Osteocyte (in vitro differentiated cells): ENCODE data around the gene DDX5. TPM values are rescaled to one million over a fixed set of nuclear protein-coding genes. Genes with fewer than 3 reads are reported as not detected.
"Not testable (repeated sequence)": the region's sequence is repeated elsewhere in the genome, so short reads cannot be mapped to it uniquely, and the experiment has no call there.

Experiments used
- DNase-seq: peaks from one replicate; pipeline ENCODE4 v3.0.0; 2021; ENCODE audit warnings: mixed read lengths; ENCODE audit not compliant: unreplicated experiment; ENCODE audit errors: extremely low spot score
- H3K27ac Mint-ChIP-seq: one replicate; pipeline ENCODE4 v1.8.0; 2021; ENCODE audit warnings: mild to moderate bottlenecking, mixed read lengths; ENCODE audit not compliant: unreplicated experiment
- H3K27me3 Mint-ChIP-seq: one replicate; pipeline ENCODE4 v1.8.0; 2021; ENCODE audit warnings: mixed read lengths; ENCODE audit not compliant: unreplicated experiment
- H3K36me3 Mint-ChIP-seq: one replicate; pipeline ENCODE4 v1.8.0; 2021; ENCODE audit warnings: mixed read lengths; ENCODE audit not compliant: unreplicated experiment
- H3K4me1 Mint-ChIP-seq: one replicate; pipeline ENCODE4 v1.8.0; 2021; ENCODE audit warnings: mixed read lengths; ENCODE audit not compliant: unreplicated experiment
- H3K4me3 Mint-ChIP-seq: one replicate; pipeline ENCODE4 v1.8.0; 2021; ENCODE audit warnings: mild to moderate bottlenecking, moderate library complexity, mixed read lengths; ENCODE audit not compliant: unreplicated experiment
- H3K9me3 Mint-ChIP-seq: one replicate; pipeline ENCODE4 v1.8.0; 2021; ENCODE audit warnings: mixed read lengths; ENCODE audit not compliant: unreplicated experiment
- total RNA-seq: library from RNA; stranded (reverse); gene quantifications from 2 replicates; pipeline ENCODE4 v1.2.1, GENCODE V29; 2021
- TF ChIP-seq, protein P1 (sequence below): fragments of 200-600 bp; sonication (generic); IDR thresholded peaks from 2 replicates; pipeline ENCODE4 v1.5.0; 2021; ENCODE audit warnings: antibody characterized with exemption, mild to moderate bottlenecking, moderate library complexity

Gene DDX5
- total RNA-seq, 1 donor from 2014 or later, result 816 TPM

GRCh38 chr17:64466019-64466735 lies 39.9 kb downstream of the DDX5 start:
- Mint-ChIP-seq H3K4me3 (no peak overlapping the region), H3K27ac (no peak overlapping the region), H3K27me3 (peaks cover 10% of the 10 kb centered on the region), H3K9me3 (no peaks in the 10 kb centered on the region), H3K36me3 (no peaks in the 10 kb centered on the region), H3K4me1 (no peaks in the 10 kb centered on the region)
- DNase-seq, result no peak
- TF ChIP-seq, protein P1, sequence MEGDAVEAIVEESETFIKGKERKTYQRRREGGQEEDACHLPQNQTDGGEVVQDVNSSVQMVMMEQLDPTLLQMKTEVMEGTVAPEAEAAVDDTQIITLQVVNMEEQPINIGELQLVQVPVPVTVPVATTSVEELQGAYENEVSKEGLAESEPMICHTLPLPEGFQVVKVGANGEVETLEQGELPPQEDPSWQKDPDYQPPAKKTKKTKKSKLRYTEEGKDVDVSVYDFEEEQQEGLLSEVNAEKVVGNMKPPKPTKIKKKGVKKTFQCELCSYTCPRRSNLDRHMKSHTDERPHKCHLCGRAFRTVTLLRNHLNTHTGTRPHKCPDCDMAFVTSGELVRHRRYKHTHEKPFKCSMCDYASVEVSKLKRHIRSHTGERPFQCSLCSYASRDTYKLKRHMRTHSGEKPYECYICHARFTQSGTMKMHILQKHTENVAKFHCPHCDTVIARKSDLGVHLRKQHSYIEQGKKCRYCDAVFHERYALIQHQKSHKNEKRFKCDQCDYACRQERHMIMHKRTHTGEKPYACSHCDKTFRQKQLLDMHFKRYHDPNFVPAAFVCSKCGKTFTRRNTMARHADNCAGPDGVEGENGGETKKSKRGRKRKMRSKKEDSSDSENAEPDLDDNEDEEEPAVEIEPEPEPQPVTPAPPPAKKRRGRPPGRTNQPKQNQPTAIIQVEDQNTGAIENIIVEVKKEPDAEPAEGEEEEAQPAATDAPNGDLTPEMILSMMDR, result no peak

DNA sequence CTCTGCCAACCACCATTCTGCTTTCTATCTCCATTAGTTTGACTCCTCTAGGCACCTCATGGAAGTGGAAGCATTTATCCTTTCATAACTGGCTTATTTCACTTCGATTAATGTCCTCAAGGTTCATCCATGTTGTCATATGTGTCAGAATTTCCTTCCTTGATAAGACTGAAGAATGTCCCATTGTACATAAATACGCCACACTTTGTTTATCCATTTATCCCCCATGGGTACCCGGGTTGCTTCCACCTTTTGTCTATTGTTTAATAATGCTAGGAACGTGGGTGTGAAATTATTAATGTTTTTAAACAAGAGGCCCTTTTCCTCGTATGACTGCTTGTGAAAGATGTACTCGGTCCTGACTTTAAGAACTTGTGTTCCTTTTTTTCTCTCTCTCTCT lies 44.3 kb downstream of the DDX5 start:
- no peak overlapping the region for H3K4me3 Mint-ChIP-seq
- no peak for DNase-seq
- TF ChIP-seq, protein P1, result no peak

DNA sequence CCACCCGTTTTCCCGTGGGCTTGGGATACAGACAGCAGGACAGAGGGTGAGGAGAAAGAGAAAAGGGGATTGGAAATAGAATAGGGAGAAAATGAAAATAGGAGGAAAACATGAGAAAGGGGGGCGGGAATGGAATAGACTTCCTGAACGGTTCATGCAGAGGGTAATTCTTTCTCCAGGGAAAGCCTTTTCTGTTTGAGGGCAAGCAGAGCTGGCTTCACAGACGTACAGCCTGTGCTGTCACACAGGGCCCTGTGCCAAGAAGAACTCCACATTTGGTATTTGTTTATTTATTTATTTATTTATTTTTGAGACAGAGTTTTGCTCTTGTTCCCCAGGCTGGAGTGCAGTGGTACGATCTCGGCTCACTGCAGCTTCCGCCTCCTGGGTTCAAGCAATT lies 45.1 kb downstream of the DDX5 start:
- Mint-ChIP-seq H3K27ac (no peak overlapping the region), H3K4me1 (peaks cover 18% of the 10 kb centered on the region), H3K27me3 (peaks cover 7% of the 10 kb centered on the region), H3K9me3 (no peaks in the 10 kb centered on the region), H3K4me3 (no peak overlapping the region), H3K36me3 (no peaks in the 10 kb centered on the region)
- TF ChIP-seq, protein P1, result no peak
- no peak for DNase-seq

More for the DNA sequence above, 44.3 kb downstream of the DDX5 start:
- Mint-ChIP-seq H3K9me3 (no peaks in the 10 kb centered on the region), H3K36me3 (no peaks in the 10 kb centered on the region), H3K4me1 (peaks cover 17% of the 10 kb centered on the region), H3K27ac (no peak overlapping the region), H3K27me3 (peaks cover 7% of the 10 kb centered on the region)

DNA sequence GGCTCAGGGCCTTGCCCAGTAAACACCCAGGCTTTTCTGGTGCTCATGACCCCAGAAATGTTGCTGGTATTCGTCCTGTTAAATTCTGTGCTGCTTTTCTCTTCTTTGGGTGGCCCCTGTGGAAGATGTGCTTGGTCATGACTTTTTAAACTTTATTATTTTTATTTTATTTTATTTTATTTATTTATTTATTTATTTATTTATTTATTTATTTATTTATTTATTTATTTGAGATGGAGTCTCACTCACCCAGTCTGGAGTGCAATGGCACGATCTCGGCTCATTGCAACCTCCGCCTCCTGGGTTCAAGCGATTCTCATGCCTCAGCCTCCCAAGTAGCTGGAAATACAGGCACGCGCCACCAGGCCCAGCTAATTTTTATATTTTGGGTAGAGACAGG lies 46.3 kb downstream of the DDX5 start:
- H3K4me3 Mint-ChIP-seq, H3K27ac Mint-ChIP-seq, DNase-seq, H3K9me3 Mint-ChIP-seq, H3K36me3 Mint-ChIP-seq, H3K27me3 Mint-ChIP-seq: not testable (repeated sequence)
- H3K4me1 Mint-ChIP-seq, result peaks cover 18% of the 10 kb centered on the region

DNA sequence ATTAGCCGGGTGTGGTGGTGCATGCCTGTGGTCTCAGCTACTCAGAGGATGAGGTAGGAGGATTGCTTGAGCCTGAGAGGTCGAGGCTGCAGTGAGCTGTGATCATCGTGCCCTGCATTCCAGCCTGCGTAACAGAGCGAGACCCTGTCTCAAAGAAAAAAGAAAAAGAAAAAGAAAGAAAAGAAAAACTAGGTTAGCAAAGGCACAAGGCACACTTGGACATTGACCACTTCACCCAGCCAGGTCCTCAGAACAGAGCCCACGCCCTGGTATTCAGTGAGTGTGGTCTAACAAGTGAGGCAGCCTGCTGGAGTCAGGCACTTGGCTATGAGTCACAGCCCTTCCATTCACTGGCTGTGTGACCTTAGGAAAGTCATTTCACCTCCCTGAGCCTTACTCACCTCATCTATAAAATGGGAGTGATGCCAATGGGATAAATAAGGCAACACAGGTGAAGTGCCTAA lies 46.8 kb downstream of the DDX5 start:
- H3K27me3 Mint-ChIP-seq, result peaks cover 4% of the 10 kb centered on the region
- peaks cover 18% of the 10 kb centered on the region for H3K4me1 Mint-ChIP-seq
- DNase-seq, result no peak
- H3K36me3 Mint-ChIP-seq, result no peaks in the 10 kb centered on the region
- H3K4me3 Mint-ChIP-seq, result no peak overlapping the region
- TF ChIP-seq, protein P1, result no peak
- no peak overlapping the region for H3K27ac Mint-ChIP-seq
- H3K9me3 Mint-ChIP-seq, result no peaks in the 10 kb centered on the region
